Measurements from ENCODE around the gene ITGAE.

The ITGAE gene

GRCh38 chr17:3692346-3692745 is 108.6 kb downstream of the ITGAE start:
- DNase-seq: no peak

- no peak for DNase-seq
Measured at GRCh38 chr17:3691617-3692067, 109.3 kb downstream of the ITGAE start.

GRCh38 chr17:3690094-3690715 is 110.8 kb downstream of the ITGAE start:
- DNase-seq: no peak

GRCh38 chr17:3689262-3690093 is 111.5 kb downstream of the ITGAE start:
- no peak for DNase-seq

GRCh38 chr17:3688852-3689261 is 112.1 kb downstream of the ITGAE start:
- DNase-seq: no peak

GRCh38 chr17:3688027-3688553 is 112.9 kb downstream of the ITGAE start:
- DNase-seq: no peak

- DNase-seq: no peak
Measured at GRCh38 chr17:3685174-3685573, 115.8 kb downstream of the ITGAE start.

GRCh38 chr17:3683054-3683511 is 117.9 kb downstream of the ITGAE start:
- peak; percentile 59 for DNase-seq

- no peak for DNase-seq
Measured at GRCh38 chr17:3682033-3682432, 119.0 kb downstream of the ITGAE start.

GRCh38 chr17:3681565-3681964 is 119.4 kb downstream of the ITGAE start:
- no peak for DNase-seq

GRCh38 chr17:3681057-3681456 is 119.9 kb downstream of the ITGAE start:
- no peak for DNase-seq

- no peak for DNase-seq
Measured at GRCh38 chr17:3679531-3680126, 121.4 kb downstream of the ITGAE start.

- DNase-seq: no peak
Measured at GRCh38 chr17:3678821-3679530, 122.0 kb downstream of the ITGAE start.

GRCh38 chr17:3678095-3678820 is 122.7 kb downstream of the ITGAE start:
- no peak for DNase-seq

- DNase-seq: no peak
Measured at GRCh38 chr17:3675886-3676285, 125.1 kb downstream of the ITGAE start.

- no peak for DNase-seq
Measured at GRCh38 chr17:3672571-3672970, 128.4 kb downstream of the ITGAE start.

- no peak for DNase-seq
Measured at GRCh38 chr17:3669548-3669947, 131.4 kb downstream of the ITGAE start.

GRCh38 chr17:3669085-3669347 is 132.0 kb downstream of the ITGAE start:
- DNase-seq: no peak

- DNase-seq: peak; percentile 100
Measured at GRCh38 chr17:3668279-3669084, 132.5 kb downstream of the ITGAE start, which contains the start of the genes EMC6 and TAX1BP3. EMC6 (plus strand) TSS chr17:3668812; CDS start chr17:3669147, 335 bp downstream. TAX1BP3 (minus strand) TSS chr17:3668578; CDS start chr17:3668526, 52 bp downstream.

GRCh38 chr17:3667366-3668278 is 133.4 kb downstream of the ITGAE start:
- DNase-seq: no peak
